Measurements from ENCODE around the gene CARMIL1.

CARMIL1 gene

GRCh38 chr6:25346064-25346463 lies 66.9 kb downstream of the CARMIL1 start (continued):
- TF ChIP-seq ZNF513 (tag by site-specific recombination; IDR thresholded peaks at IDR 0.05), result no peak

DNA sequence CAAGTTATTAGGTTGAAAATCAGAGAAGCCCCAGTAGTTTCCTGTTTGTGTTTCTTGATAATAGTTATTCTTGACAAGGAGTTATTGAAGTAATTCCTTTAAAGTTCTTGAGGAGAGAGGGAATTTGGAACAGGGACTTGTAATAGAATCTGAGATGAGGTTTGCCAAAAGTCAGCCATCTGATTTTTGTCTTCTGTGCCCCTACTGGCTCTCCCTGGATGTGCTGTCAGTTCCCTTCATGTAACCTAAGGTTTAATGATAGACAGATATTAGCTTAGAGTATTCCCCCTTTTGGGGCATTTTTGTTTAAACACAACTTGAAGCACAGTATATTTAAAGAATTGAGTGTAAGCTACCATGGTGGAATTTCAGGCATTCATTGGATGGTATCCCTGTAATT lies 71.4 kb downstream of the CARMIL1 start:
- H3K27ac ChIP-seq (ENCODE audit: extremely low read depth, low read depth, low read length), result no peak overlapping the region
- ChIA-PET POLR2A (no interaction called here), CTCF (no interaction called here)
- no peak overlapping the region for H3K4me3 ChIP-seq (ENCODE audit: low read depth, low read length)
- TF ChIP-seq ZNF488 (tag by site-specific recombination; IDR thresholded peaks at IDR 0.05), result no peak
- TF ChIP-seq, protein P1, sequence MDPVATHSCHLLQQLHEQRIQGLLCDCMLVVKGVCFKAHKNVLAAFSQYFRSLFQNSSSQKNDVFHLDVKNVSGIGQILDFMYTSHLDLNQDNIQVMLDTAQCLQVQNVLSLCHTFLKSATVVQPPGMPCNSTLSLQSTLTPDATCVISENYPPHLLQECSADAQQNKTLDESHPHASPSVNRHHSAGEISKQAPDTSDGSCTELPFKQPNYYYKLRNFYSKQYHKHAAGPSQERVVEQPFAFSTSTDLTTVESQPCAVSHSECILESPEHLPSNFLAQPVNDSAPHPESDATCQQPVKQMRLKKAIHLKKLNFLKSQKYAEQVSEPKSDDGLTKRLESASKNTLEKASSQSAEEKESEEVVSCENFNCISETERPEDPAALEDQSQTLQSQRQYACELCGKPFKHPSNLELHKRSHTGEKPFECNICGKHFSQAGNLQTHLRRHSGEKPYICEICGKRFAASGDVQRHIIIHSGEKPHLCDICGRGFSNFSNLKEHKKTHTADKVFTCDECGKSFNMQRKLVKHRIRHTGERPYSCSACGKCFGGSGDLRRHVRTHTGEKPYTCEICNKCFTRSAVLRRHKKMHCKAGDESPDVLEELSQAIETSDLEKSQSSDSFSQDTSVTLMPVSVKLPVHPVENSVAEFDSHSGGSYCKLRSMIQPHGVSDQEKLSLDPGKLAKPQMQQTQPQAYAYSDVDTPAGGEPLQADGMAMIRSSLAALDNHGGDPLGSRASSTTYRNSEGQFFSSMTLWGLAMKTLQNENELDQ (tag by site-specific recombination; IDR thresholded peaks at IDR 0.05; ENCODE audit: low read depth), result no peak
- TF ChIP-seq RBAK (tag by site-specific recombination; IDR thresholded peaks at IDR 0.05), result no peak
- no peak for TF ChIP-seq ZBTB1 (tag by site-specific recombination; IDR thresholded peaks at IDR 0.05)
- TF ChIP-seq ZNF629 (tag by site-specific recombination; IDR thresholded peaks at IDR 0.05), result no peak
- no peak for TF ChIP-seq OVOL3 (tag by site-specific recombination; IDR thresholded peaks at IDR 0.05)
- TF ChIP-seq ZNF654 (tag by site-specific recombination; IDR thresholded peaks at IDR 0.05; ENCODE audit: low read depth), result no peak
- no peak for TF ChIP-seq ZBTB20 (tag by site-specific recombination; IDR thresholded peaks at IDR 0.05)
- TF ChIP-seq ZNF133 (tag by site-specific recombination; IDR thresholded peaks at IDR 0.05), result no peak
- no peak for TF ChIP-seq ZNF169 (tag by site-specific recombination; IDR thresholded peaks at IDR 0.05)
- no peaks in the 10 kb centered on the region for H3K36me3 ChIP-seq (ENCODE audit: control insufficient read depth in 2 of 2, insufficient read depth in 1 of 2, low read length in 2 of 2)
- H3K4me1 ChIP-seq (ENCODE audit: control insufficient read depth, insufficient read depth, low read length), result peaks cover 16% of the 10 kb centered on the region
- H3K9me3 ChIP-seq (ENCODE audit: control insufficient read depth, insufficient read depth, low read depth, low read length), result no peaks in the 10 kb centered on the region

DNA sequence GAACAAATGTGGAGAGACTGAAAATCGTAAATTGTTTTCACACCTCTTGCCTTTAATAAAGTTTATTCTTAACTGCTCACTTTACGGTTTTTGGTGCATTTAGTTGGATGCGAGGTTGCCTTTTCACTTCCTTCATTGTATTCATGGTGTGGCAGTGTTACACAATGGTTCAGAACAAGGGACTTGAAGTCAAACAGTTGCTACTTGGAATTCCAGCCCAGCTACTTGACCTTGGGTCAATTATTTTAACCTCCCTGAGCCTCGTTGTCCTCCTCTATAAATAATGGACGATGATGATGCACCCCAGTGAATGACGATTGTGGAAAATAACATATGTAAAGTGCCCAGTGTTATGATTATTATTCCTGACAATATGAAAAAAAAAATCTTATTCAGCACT lies 72.3 kb downstream of the CARMIL1 start:
- CTCF ChIA-PET, result interaction anchor here (0.5 to 0.8 kb wide), 2 partner anchors 86 to 313 kb away, joined by 3 to 4 read pairs; no protein-coding TSS in a partner anchor
- TF ChIP-seq, protein P2, sequence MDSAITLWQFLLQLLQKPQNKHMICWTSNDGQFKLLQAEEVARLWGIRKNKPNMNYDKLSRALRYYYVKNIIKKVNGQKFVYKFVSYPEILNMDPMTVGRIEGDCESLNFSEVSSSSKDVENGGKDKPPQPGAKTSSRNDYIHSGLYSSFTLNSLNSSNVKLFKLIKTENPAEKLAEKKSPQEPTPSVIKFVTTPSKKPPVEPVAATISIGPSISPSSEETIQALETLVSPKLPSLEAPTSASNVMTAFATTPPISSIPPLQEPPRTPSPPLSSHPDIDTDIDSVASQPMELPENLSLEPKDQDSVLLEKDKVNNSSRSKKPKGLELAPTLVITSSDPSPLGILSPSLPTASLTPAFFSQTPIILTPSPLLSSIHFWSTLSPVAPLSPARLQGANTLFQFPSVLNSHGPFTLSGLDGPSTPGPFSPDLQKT (IDR thresholded peaks at IDR 0.05; ENCODE audit: borderline replicate concordance, low read depth, low read length), result no peak
- TF ChIP-seq ZNF169 (tag by site-specific recombination; IDR thresholded peaks at IDR 0.05) (no peak), ZFP3 (tag by site-specific recombination; IDR thresholded peaks at IDR 0.05; ENCODE audit: low read depth) (no peak), ZNF624 (tag by site-specific recombination; IDR thresholded peaks at IDR 0.05) (no peak), ZIC2 (tag by site-specific recombination; IDR thresholded peaks at IDR 0.05) (no peak), ZNF580 (tag by site-specific recombination; IDR thresholded peaks at IDR 0.05) (no peak), PRDM6 (tag by site-specific recombination; IDR thresholded peaks at IDR 0.05) (no peak), ZNF202 (tag by site-specific recombination; IDR thresholded peaks at IDR 0.05; ENCODE audit: borderline replicate concordance) (no peak), MEIS1 (CRISPR knock-in tag; IDR thresholded peaks at IDR 0.05; ENCODE audit: borderline replicate concordance) (no peak), ZNF449 (tag by site-specific recombination; IDR thresholded peaks at IDR 0.05) (no peak), TRIM28 (IDR thresholded peaks at IDR 0.05; ENCODE audit: borderline replicate concordance, low read length) (no peak), KLF16 (tag by site-specific recombination; IDR thresholded peaks at IDR 0.05) (no peak), ZBTB20 (tag by site-specific recombination; IDR thresholded peaks at IDR 0.05) (no peak), SP2 (tag by site-specific recombination; IDR thresholded peaks at IDR 0.05) (no peak), PRDM1 (tag by site-specific recombination; IDR thresholded peaks at IDR 0.05) (no peak)

More for the DNA sequence above, 72.3 kb downstream of the CARMIL1 start:
- Histone ChIP-seq H3K27ac (ENCODE audit: extremely low read depth, low read depth, low read length) (no peak overlapping the region), H3K9me3 (ENCODE audit: control insufficient read depth, insufficient read depth, low read depth, low read length) (no peaks in the 10 kb centered on the region), H3K4me3 (ENCODE audit: low read depth, low read length) (no peak overlapping the region), H3K4me1 (ENCODE audit: control insufficient read depth, insufficient read depth, low read length) (peaks cover 9% of the 10 kb centered on the region), H3K36me3 (ENCODE audit: control insufficient read depth in 2 of 2, insufficient read depth in 1 of 2, low read length in 2 of 2) (no peaks in the 10 kb centered on the region)
- POLR2A ChIA-PET, result no interaction called here
